GM12878 (cell line): ENCODE measurements around the gene TMEM209. TPM values are rescaled to one million over a fixed set of nuclear protein-coding genes. Genes with fewer than 3 reads are reported as not detected.
A peak's percentile ranks its signal among the peaks of the same experiment; 100 is the strongest.

ENCODE experiments used
- BRCA1 ChIP-seq: IDR thresholded peaks from 2 replicates; pipeline ENCODE4 v1.6.1; 2011; ENCODE audit warnings: low read depth, low read length, improper control_type of control experiment
- CBX5 ChIP-seq: sonication (generic); IDR thresholded peaks from 2 replicates; pipeline ENCODE4 v1.6.1; 2016; ENCODE audit warnings: low read depth, moderate library complexity, mild to moderate bottlenecking, inconsistent platforms
- CEBPZ ChIP-seq: fragments of 150-350 bp; IDR thresholded peaks from 2 replicates; pipeline ENCODE4 v1.6.1; 2016; ENCODE audit warnings: low read depth, low read length
- CHD1 ChIP-seq: IDR thresholded peaks from 2 replicates; pipeline ENCODE4 v1.6.1; 2012; ENCODE audit warnings: low read depth, low read length, improper control_type of control experiment
- E4F1 ChIP-seq: fragments of 450-650 bp; IDR thresholded peaks from 2 replicates; pipeline ENCODE4 v1.6.1; 2018; ENCODE audit warnings: borderline replicate concordance, mild to moderate bottlenecking; ENCODE audit not compliant: partially characterized antibody
- EED ChIP-seq: sonication (generic); IDR thresholded peaks from 2 replicates; pipeline ENCODE4 v1.6.1; 2016; ENCODE audit warnings: antibody characterized with exemption, low read depth
- FOXM1 ChIP-seq: IDR thresholded peaks from 2 replicates; pipeline ENCODE4 v1.6.1; 2012; ENCODE audit warnings: low read depth, mild to moderate bottlenecking, inconsistent platforms, low read length, moderate library complexity
- MTA3 ChIP-seq: IDR thresholded peaks from 2 replicates; pipeline ENCODE4 v1.6.1; 2012; ENCODE audit warnings: low read length, inconsistent platforms, borderline replicate concordance
- POLR2AphosphoS5 ChIP-seq: IDR thresholded peaks from 2 replicates; pipeline ENCODE4 v1.6.1; 2011; ENCODE audit warnings: mild to moderate bottlenecking, low read length, inconsistent platforms
- RUNX3 ChIP-seq: IDR thresholded peaks from 2 replicates; pipeline ENCODE4 v1.6.1; 2012; ENCODE audit warnings: low read length, inconsistent platforms
- TCF7 ChIP-seq: IDR thresholded peaks from 2 replicates; pipeline ENCODE4 v1.6.1; 2014; ENCODE audit warnings: antibody characterized with exemption, borderline replicate concordance
- YY1 ChIP-seq: IDR thresholded peaks from 2 replicates; pipeline ENCODE4 v1.6.1; 2011; ENCODE audit warnings: low read depth, mild to moderate bottlenecking, low read length
- ZNF592 ChIP-seq: fragments of 450-650 bp; IDR thresholded peaks from 2 replicates; pipeline ENCODE4 v1.6.1; 2017; ENCODE audit warnings: mild to moderate bottlenecking, moderate library complexity
- polyA plus RNA-seq, 11 experiments: library from polyadenylated mRNA; depleted of rRNA in 4 of 11; unstranded in 6 of 11; stranded (reverse) in 5 of 11; fragments of >200 nt; fragmentation: Nextera tagmentation in 4 of 11; fragmentation: Illumina TruSeq in 1 of 11; extraction: Ambion mirVana in 4 of 11; extraction: Trizol in 1 of 11; gene quantifications; 1 replicate in 1 of 11; 2 replicates in 10 of 11; pipeline versions ENCODE4 v1.2.1 to v1.2.3, GENCODE V29; 2011 to 2016; ENCODE audit warnings: inconsistent platforms in 2 of 11, missing spikeins in 2 of 11, low read depth in 1 of 11
- total RNA-seq, 4 experiments: library from RNA; depleted of rRNA in 3 of 4; stranded (reverse); fragments of >200 nt in 3 of 4; fragmentation: Illumina TruSeq in 1 of 4; extraction: Trizol in 1 of 4; gene quantifications; 2 replicates each; pipeline versions ENCODE4 v1.2.1 to v1.2.3, GENCODE V29; 2013 to 2021

Gene TMEM209
- total and polyA plus RNA-seq, 10 of the 15 experiments (the other 5 are each of a cell fraction or from before 2014, with no cell fraction given), result 22.1 to 41.2 (median 35.1) TPM

- no peak for TF ChIP-seq CHD1
- peak; percentile 57; the same call in 1 of the 2 replicates for TF ChIP-seq RUNX3
- no peak for TF ChIP-seq POLR2AphosphoS5
- TF ChIP-seq TCF7, result no peak
- TF ChIP-seq EED, result no peak
- TF ChIP-seq ZNF592, result no peak
- no peak for TF ChIP-seq MTA3
- TF ChIP-seq CEBPZ, result no peak
- peak; percentile 76 for TF ChIP-seq YY1
- TF ChIP-seq BRCA1, result no peak
- no peak for TF ChIP-seq E4F1
- peak; percentile 62; the same call in 1 of the 2 replicates for TF ChIP-seq CBX5
- TF ChIP-seq FOXM1, result 0 out of 2 replicates have a peak, but pooled peaks have one; percentile 24
These were observed 37.2 kb upstream of the TMEM209 start (continued) for GRCh38 chr7:130242198-130243014.
